Mesenchymal stem cell (in vitro differentiated cells and primary cell): ENCODE measurements around the gene ROPN1B.
"Not testable (repeated sequence)": the region's sequence is repeated elsewhere in the genome, so short reads cannot be mapped to it uniquely, and the experiment has no call there.

Experiments used
- DNase-seq: peaks from one replicate; pipeline ENCODE4 v3.0.0-alpha.2; 2013
- H2AFZ ChIP-seq: one replicate; pipeline ENCODE4 v1.6.1; 2013; ENCODE audit warnings: low read depth, mild to moderate bottlenecking, control low read depth, inconsistent platforms, low read length, moderate library complexity
- H2AK5ac ChIP-seq: 2 replicates; pipeline ENCODE4 v1.6.1; 2013; ENCODE audit warnings: low read length, moderate library complexity, mild to moderate bottlenecking, inconsistent platforms; ENCODE audit not compliant: severe bottlenecking
- H2BK120ac ChIP-seq: one replicate; pipeline ENCODE4 v1.6.1; 2013; ENCODE audit warnings: low read depth, mild to moderate bottlenecking, inconsistent platforms, low read length, moderate library complexity
- H2BK12ac ChIP-seq, 2 experiments: one replicate each; pipeline ENCODE4 v1.6.1; 2013; ENCODE audit warnings: inconsistent platforms in 2 of 2, low read length in 2 of 2, mild to moderate bottlenecking in 2 of 2, moderate library complexity in 2 of 2, control low read depth in 1 of 2
- H2BK15ac ChIP-seq: one replicate; pipeline ENCODE4 v1.6.1; 2013; ENCODE audit warnings: mild to moderate bottlenecking, low read depth, inconsistent platforms; ENCODE audit not compliant: poor library complexity, severe bottlenecking
- H2BK5ac ChIP-seq: 2 replicates; pipeline ENCODE4 v1.6.1; 2013; ENCODE audit warnings: low read depth, mild to moderate bottlenecking, low read length, control low read depth, inconsistent platforms; ENCODE audit not compliant: poor library complexity, severe bottlenecking
- H3K14ac ChIP-seq, 2 experiments: one replicate each; pipeline ENCODE4 v1.6.1; 2013; ENCODE audit warnings: inconsistent platforms in 2 of 2, low read length in 2 of 2, control low read depth in 1 of 2, mild to moderate bottlenecking in 1 of 2, moderate library complexity in 1 of 2
- H3K18ac ChIP-seq, 2 experiments: one replicate each; pipeline ENCODE4 v1.6.1; 2013; ENCODE audit warnings: inconsistent platforms in 2 of 2, low read length in 2 of 2, control low read depth in 1 of 2, low read depth in 1 of 2, mild to moderate bottlenecking in 1 of 2
- H3K23ac ChIP-seq, 2 experiments: one replicate each; pipeline ENCODE4 v1.6.1; 2013; ENCODE audit warnings: inconsistent platforms in 2 of 2, low read length in 2 of 2, mild to moderate bottlenecking in 2 of 2, moderate library complexity in 2 of 2, control low read depth in 1 of 2
- H3K27ac ChIP-seq: 2 replicates; pipeline ENCODE4 v1.5.1; 2013; ENCODE audit warnings: mild to moderate bottlenecking, moderate library complexity, low read length, control low read depth, inconsistent platforms; ENCODE audit not compliant: poor library complexity, severe bottlenecking
- H3K27me3 ChIP-seq, 2 experiments: 2 replicates each; pipeline versions ENCODE4 v1.6.1 to v1.7.0; 2013; ENCODE audit warnings: low read length in 2 of 2, mild to moderate bottlenecking in 2 of 2, moderate library complexity in 2 of 2, control low read depth in 1 of 2, inconsistent platforms in 1 of 2; ENCODE audit not compliant: control insufficient read depth in 1 of 2, insufficient read depth in 1 of 2
- H3K36me3 ChIP-seq, 2 experiments: 2 replicates each; pipeline versions ENCODE4 v1.6.1 to v1.7.0; 2013; ENCODE audit warnings: low read length in 2 of 2, control low read depth in 1 of 2, inconsistent platforms in 1 of 2, low read depth in 1 of 2, mild to moderate bottlenecking in 1 of 2; ENCODE audit not compliant: insufficient read depth in 2 of 2, control insufficient read depth in 1 of 2
- H3K4ac ChIP-seq, 2 experiments: one replicate each; pipeline ENCODE4 v1.6.1; 2013; ENCODE audit warnings: inconsistent platforms in 2 of 2, low read length in 2 of 2, mild to moderate bottlenecking in 2 of 2, moderate library complexity in 2 of 2, control low read depth in 1 of 2, low read depth in 1 of 2
- H3K4me1 ChIP-seq: 2 replicates; pipeline ENCODE4 v1.6.1; 2013; ENCODE audit warnings: low read depth, low read length, control low read depth; ENCODE audit not compliant: control insufficient read depth, insufficient read depth
- H3K4me2 ChIP-seq: 2 replicates; pipeline ENCODE4 v1.6.1; 2013; ENCODE audit warnings: low read length, mild to moderate bottlenecking, inconsistent platforms; ENCODE audit not compliant: poor library complexity, severe bottlenecking
- H3K4me3 ChIP-seq, 2 experiments: 2 replicates each; pipeline versions ENCODE4 v1.5.1 to v1.7.0; 2013; ENCODE audit warnings: low read length in 2 of 2, mild to moderate bottlenecking in 2 of 2, control low read depth in 1 of 2, low read depth in 1 of 2; ENCODE audit not compliant: insufficient read depth in 1 of 2
- H3K79me1 ChIP-seq: replicated peaks from 2 replicates; pipeline ENCODE4 v1.6.1; 2013; ENCODE audit warnings: mild to moderate bottlenecking, control low read depth, low read length, inconsistent platforms; ENCODE audit not compliant: poor library complexity, severe bottlenecking
- H3K9ac ChIP-seq: 2 replicates; pipeline ENCODE4 v1.7.0; 2013; ENCODE audit warnings: mild to moderate bottlenecking, low read length, moderate library complexity
- H3K9me3 ChIP-seq: 2 replicates; pipeline ENCODE4 v1.7.0; 2013; ENCODE audit warnings: mild to moderate bottlenecking, low read length; ENCODE audit not compliant: control insufficient read depth
- H4K8ac ChIP-seq: one replicate; pipeline ENCODE4 v1.6.1; 2013; ENCODE audit warnings: inconsistent platforms, mild to moderate bottlenecking, low read length, moderate library complexity
- H4K91ac ChIP-seq: one replicate; pipeline ENCODE4 v1.6.1; 2013; ENCODE audit warnings: mild to moderate bottlenecking, low read length, inconsistent platforms
- WGBS: methylation state at CpG from one replicate; pipeline ENCODE4 v1.1.7; 2013; ENCODE audit warnings: mixed read lengths; 5-methylcytosine and 5-hydroxymethylcytosine counted together

ROPN1B gene

DNA sequence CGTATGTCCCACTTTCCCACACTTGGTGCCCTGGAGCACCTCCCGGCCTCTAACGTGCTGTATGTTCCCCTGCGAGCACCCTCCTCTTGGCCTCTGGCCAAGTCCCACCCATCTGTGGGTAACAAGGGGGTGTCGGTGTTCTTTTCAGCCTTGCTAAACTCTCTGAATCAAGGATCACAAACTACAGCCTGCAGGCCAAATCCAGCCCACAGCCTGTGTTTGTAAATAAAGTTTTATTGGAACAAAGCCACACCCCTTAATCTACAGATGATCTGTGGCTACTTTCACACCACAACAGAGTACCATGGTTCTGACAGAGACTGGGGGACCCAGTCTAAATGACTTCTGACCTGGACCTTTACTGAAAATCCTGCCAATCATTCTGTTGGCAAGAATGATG lies 39.2 kb upstream of the ROPN1B start:
- H3K4me1 ChIP-seq, H3K27ac ChIP-seq, H3K4me3 ChIP-seq, H3K9me3 ChIP-seq, H3K9ac ChIP-seq, H4K8ac ChIP-seq, H3K36me3 ChIP-seq, H3K4ac ChIP-seq, H2BK12ac ChIP-seq, H2BK5ac ChIP-seq, H2BK120ac ChIP-seq, H3K27me3 ChIP-seq, DNase-seq, H3K18ac ChIP-seq, H3K23ac ChIP-seq, H3K79me1 ChIP-seq, H4K91ac ChIP-seq, H2AK5ac ChIP-seq, H2BK15ac ChIP-seq, H3K4me2 ChIP-seq, H2AFZ ChIP-seq, H3K14ac ChIP-seq: not testable (repeated sequence)
- WGBS, result 84% methylated on average over 5 of the region's 5 CpGs

DNA sequence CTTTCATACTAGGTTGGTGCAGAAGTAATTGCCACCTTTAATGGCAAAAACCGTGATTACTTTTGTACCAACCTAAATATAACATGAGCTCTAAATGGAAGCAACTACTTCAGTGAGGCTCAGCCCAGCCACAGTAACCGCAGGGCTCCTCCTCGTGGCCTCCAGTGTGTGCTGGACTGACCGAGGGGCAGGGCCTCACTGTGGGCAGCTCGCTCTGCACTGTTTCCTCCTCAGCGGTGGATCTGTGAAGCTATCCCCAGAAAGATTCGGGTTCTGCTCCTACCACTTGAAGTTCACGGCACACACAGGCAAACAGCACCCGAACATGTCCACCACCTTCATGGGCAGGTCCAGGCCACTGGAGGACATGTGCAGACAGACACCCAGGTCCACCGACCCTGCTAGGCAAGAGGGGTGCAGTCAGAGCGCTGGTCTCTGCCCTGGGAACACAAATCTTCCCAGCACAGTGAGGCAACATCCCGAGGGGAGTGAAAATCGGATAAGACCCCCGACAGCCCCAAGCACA lies 37.6 kb upstream of the ROPN1B start:
- H3K27me3 ChIP-seq, H3K36me3 ChIP-seq, H3K27ac ChIP-seq, H2BK5ac ChIP-seq, H3K9me3 ChIP-seq, H3K18ac ChIP-seq, H3K4me1 ChIP-seq, H4K91ac ChIP-seq, H3K4me3 ChIP-seq, DNase-seq, H4K8ac ChIP-seq, H2AK5ac ChIP-seq, H3K9ac ChIP-seq, H3K14ac ChIP-seq, H2BK12ac ChIP-seq, H2BK120ac ChIP-seq, H2BK15ac ChIP-seq, H3K4me2 ChIP-seq, H3K79me1 ChIP-seq, H2AFZ ChIP-seq, H3K23ac ChIP-seq, H3K4ac ChIP-seq: not testable (repeated sequence)
- WGBS, result 82% methylated on average over 8 of the region's 14 CpGs

DNA sequence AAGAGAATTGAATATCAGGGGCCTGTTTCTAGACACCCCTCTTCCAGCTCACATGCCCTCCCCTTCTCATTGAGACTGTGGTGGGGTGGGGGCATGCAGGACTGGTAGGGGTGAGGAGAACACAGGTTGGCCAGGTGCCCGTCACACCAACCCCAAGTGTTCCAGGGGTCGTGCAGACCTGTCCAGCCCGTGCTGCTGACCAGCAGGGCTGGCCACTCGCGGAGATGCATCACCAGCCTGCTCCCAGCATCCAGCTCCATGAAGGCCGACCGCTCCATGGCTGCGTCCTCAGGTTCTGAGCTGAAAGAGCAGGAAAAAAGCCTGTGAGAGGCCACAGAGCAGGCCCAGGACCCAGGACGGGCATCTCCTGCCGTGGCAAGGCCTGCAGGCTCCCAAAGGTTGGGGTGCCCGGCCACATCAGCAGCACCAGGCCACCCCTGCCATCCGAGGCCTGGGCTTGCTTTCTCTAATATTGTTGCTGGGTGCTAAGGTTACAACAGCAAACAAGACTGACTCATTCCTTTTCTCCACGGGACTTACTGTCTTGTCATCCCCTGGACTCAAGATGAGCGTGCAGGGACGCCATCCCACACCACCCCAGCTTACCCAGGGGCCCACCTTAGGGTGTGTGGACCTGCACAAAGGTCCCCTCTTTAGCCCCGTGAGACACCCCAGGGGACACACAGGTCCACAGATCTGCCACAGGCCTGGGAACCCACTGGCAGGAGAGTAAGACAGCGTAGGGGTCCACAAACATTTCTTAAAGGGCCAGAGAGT lies 35.4 kb upstream of the ROPN1B start:
- not testable (repeated sequence) for H3K4me2 ChIP-seq, H2BK12ac ChIP-seq, H3K79me1 ChIP-seq, H3K23ac ChIP-seq, H3K36me3 ChIP-seq, H2AK5ac ChIP-seq, H3K27me3 ChIP-seq, H3K18ac ChIP-seq, H2BK15ac ChIP-seq, H4K91ac ChIP-seq, H2BK120ac ChIP-seq, H3K27ac ChIP-seq, H4K8ac ChIP-seq, H3K4me1 ChIP-seq, H3K4me3 ChIP-seq, H2BK5ac ChIP-seq, H3K4ac ChIP-seq, H3K9ac ChIP-seq, H3K9me3 ChIP-seq, H3K14ac ChIP-seq, H2AFZ ChIP-seq
- WGBS, result 72% methylated on average over 8 of the region's 17 CpGs
- peak; percentile 47 for DNase-seq

DNA sequence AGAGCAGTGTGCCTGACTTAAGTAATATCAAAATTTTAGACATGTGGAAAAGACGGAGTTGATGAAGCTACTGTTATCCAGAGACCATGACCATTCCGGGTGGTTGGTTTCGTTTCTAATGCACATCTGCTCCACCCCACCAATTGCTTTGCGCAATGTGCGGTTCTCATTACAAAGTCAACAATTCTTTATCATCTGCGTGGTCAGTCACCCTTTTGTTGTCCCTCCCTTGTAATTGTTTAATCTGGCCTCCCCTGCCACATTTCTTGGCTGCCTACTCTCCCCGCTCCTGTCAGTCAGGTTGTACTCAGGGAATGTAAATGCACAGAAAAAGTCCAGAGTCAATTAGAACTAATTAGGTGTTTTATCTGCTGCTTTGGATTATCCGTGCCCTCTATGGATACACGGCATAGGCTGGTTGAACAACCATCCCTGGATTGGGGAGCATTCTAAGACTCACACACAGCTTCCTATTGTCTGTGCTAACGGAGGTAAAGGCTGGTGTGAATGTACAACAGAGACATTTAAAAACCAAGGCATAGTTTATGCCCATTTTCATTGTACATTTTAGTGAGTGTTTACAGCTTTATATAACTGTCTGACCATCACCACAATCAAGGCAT lies 33.6 kb upstream of the ROPN1B start:
- not testable (repeated sequence) for H3K4me3 ChIP-seq, H2AFZ ChIP-seq, H3K4ac ChIP-seq, H3K27me3 ChIP-seq, H3K4me1 ChIP-seq, H2BK5ac ChIP-seq, H3K36me3 ChIP-seq, H3K27ac ChIP-seq, H3K14ac ChIP-seq, H2BK120ac ChIP-seq, H3K23ac ChIP-seq, H2BK12ac ChIP-seq, DNase-seq, H3K9me3 ChIP-seq, H2BK15ac ChIP-seq, H3K9ac ChIP-seq, H2AK5ac ChIP-seq, H4K8ac ChIP-seq, H4K91ac ChIP-seq, H3K79me1 ChIP-seq, H3K4me2 ChIP-seq, H3K18ac ChIP-seq
- 94% methylated on average over 9 of the region's 10 CpGs for WGBS
